Measurements from ENCODE around the gene PLCB1. TPM values are rescaled to one million over a fixed set of nuclear protein-coding genes. Genes with fewer than 3 reads are reported as not detected.

Gene PLCB1
- total and polyA plus RNA-seq, 2 experiments from 2014 or later, result 14.9 to 20.7 TPM

DNA sequence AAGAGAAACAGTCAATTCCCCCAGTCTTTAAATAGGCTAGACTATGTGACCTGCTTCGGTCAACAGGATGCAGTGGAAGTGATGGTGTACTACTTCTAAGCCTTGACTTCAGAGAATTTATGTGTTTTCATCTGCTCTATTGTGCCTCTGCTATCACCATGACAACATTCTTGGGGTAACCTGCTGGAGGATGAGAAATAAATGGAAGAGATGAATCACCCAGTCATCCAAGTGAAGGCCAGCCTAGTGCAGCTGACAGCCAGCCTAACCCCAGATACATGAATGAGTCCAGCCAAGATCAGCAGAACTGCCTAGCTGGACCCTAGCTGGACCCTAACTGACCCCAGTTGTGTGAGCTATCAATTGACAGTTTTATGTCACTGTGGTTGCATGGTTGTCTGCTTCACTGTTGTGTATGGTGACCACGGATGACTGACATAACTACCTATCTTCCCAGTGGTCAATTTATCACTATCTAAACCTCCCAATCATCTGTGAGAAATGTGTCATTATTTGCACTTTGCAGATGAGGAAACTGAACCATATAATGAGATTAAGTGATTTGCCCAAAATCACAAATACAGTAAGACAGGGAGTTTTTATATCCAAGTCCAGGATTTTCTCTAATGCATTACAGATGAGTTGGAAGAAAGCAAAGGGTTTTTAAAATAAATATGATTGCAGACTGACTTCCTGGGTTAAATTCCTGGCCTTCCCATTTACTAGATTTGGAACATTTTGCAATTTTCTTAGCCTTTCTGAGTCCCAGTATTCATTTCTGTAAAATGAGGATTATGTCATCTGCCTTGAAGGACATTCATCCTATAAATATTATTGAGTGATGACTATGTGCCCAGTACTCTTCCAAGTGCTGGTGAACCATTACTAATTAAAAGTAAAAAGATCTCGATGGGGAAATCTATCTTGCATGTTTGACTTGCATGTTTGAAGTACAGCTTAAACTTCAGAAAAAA is 800.4 kb downstream of the PLCB1 start:
- no peak overlapping the region for H3K27ac Mint-ChIP-seq
- no peaks in the 10 kb centered on the region for H3K9me3 Mint-ChIP-seq
- ATAC-seq, result no peak
- no peaks in the 10 kb centered on the region for H3K79me2 ChIP-seq (replicated peaks; ENCODE audit: insufficient read depth)
- no peak overlapping the region for H3K4me2 ChIP-seq
- H3K36me3 ChIP-seq (ENCODE audit: insufficient read depth), result no peaks in the 10 kb centered on the region
- no peak overlapping the region for H2AFZ ChIP-seq
- H3K9me2 ChIP-seq (ENCODE audit: insufficient read depth), result peaks cover 18% of the 10 kb centered on the region; the same call in 1 of the 2 replicates
- no peaks in the 10 kb centered on the region for H3K4me1 ChIP-seq (ENCODE audit: insufficient read depth)
- no peak overlapping the region for H3K4me3 Mint-ChIP-seq
- H3F3A ChIP-seq (replicated peaks; ENCODE audit: low read depth), result no peaks in the 10 kb centered on the region
- no peaks in the 10 kb centered on the region for H3K36me3 Mint-ChIP-seq (ENCODE audit: low read depth)
- no peak overlapping the region for H3K4me3 ChIP-seq
- no peak overlapping the region for H3K27ac ChIP-seq (ENCODE audit: low read depth)
- peaks cover 4% of the 10 kb centered on the region for H3K27me3 Mint-ChIP-seq (ENCODE audit: insufficient read depth, low read depth, poor library complexity)
- DNase-seq (ENCODE audit: low spot score), result no peak
- H3K4me1 Mint-ChIP-seq, result peaks cover 7% of the 10 kb centered on the region
- no peaks in the 10 kb centered on the region for H3K27me3 ChIP-seq (ENCODE audit: insufficient read depth)
- H4K20me1 ChIP-seq (replicated peaks; ENCODE audit: insufficient read depth), result no peaks in the 10 kb centered on the region
- TF ChIP-seq, protein P1, sequence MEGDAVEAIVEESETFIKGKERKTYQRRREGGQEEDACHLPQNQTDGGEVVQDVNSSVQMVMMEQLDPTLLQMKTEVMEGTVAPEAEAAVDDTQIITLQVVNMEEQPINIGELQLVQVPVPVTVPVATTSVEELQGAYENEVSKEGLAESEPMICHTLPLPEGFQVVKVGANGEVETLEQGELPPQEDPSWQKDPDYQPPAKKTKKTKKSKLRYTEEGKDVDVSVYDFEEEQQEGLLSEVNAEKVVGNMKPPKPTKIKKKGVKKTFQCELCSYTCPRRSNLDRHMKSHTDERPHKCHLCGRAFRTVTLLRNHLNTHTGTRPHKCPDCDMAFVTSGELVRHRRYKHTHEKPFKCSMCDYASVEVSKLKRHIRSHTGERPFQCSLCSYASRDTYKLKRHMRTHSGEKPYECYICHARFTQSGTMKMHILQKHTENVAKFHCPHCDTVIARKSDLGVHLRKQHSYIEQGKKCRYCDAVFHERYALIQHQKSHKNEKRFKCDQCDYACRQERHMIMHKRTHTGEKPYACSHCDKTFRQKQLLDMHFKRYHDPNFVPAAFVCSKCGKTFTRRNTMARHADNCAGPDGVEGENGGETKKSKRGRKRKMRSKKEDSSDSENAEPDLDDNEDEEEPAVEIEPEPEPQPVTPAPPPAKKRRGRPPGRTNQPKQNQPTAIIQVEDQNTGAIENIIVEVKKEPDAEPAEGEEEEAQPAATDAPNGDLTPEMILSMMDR (conservative IDR thresholded peaks at IDR 0.05; ENCODE audit: low read depth in 2 of 2), result no peak
- no peak for TF ChIP-seq NANOG (IDR thresholded peaks at IDR 0.05; ENCODE audit: borderline replicate concordance)
- TF ChIP-seq REST (IDR thresholded peaks at IDR 0.05; ENCODE audit: unreplicated experiment), result no peak
- no peak for TF ChIP-seq POLR2AphosphoS5 (IDR thresholded peaks at IDR 0.05; ENCODE audit: low read depth)
- TF ChIP-seq EZH2phosphoT487 (IDR thresholded peaks at IDR 0.05; ENCODE audit: unreplicated experiment), result no peak
- TF ChIP-seq ZNF114 (CRISPR knock-in tag; IDR thresholded peaks at IDR 0.05), result no peak
- TF ChIP-seq STAT1 (IDR thresholded peaks at IDR 0.05; ENCODE audit: unreplicated experiment), result no peak
- TF ChIP-seq CREB1 (CRISPR knock-in tag; IDR thresholded peaks at IDR 0.05; ENCODE audit: low read depth), result no peak
- TF ChIP-seq, protein P2, sequence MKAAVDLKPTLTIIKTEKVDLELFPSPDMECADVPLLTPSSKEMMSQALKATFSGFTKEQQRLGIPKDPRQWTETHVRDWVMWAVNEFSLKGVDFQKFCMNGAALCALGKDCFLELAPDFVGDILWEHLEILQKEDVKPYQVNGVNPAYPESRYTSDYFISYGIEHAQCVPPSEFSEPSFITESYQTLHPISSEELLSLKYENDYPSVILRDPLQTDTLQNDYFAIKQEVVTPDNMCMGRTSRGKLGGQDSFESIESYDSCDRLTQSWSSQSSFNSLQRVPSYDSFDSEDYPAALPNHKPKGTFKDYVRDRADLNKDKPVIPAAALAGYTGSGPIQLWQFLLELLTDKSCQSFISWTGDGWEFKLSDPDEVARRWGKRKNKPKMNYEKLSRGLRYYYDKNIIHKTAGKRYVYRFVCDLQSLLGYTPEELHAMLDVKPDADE (IDR thresholded peaks at IDR 0.05), result no peak
